Stimulated activated CD4-positive, alpha-beta T cell treated with anti-CD3 and anti-CD28 coated beads, Interleukin-2, amount 100 ng/mL, for 24 hours (primary cell): ENCODE data around the gene ABCF2.
A peak's percentile ranks its signal among the peaks of the same experiment; 100 is the strongest.

ENCODE experiments used
- DNase-seq, 2 donors: peaks; one replicate each; pipeline ENCODE4 v3.0.0-alpha.2; 2020

The ABCF2 gene

DNA sequence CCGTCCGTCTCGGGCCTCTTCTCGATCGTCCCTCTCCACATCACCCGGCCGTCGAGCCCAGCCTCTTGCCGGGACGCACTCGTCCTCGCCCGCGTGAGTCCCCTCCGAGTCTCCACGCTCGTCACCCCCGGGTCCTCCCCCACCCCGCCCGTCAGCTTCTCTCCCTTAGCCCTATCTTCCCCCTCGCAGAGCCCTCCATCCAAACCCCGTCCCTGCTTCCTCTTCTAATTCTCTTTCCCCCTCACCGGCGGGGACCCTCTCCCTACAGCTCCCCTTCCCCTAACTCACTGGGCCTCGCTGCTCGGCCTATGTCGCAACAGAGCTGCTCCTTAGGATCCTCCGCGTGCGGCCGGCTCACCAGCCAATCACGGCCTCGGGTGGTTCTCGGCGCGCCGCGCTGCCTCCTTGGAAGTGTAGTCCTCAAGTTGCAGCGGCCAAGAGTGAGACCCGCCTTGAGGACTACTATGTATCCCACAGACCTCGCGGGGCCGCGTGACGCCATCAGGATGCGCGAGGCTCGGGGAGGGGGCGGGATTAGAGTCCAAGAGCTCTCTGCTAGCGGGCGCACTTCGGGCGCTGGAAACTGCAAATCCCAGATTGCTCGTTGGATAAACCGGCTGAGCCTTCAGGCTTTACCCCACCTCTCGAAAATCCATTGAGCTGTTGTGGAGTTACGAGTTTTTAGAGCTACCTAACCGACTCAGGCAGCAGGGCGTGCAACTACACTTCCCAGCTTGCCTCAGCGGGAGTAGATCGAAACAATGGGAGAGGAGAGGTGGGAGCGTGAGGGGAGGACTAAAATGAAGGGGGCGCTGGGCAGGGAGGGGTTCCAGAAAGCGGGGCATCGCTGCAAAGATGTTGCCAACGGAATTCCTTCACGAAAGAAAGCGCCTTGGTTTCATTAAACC lies at the start of gene ABCF2:
TSS of gene ABCF2 (minus strand) at position 331 of the 908 bp plus-strand sequence. CDS start 747 bp downstream, outside the sequence.
- peak; percentile 99 for DNase-seq

- DNase-seq, result no peak
These were observed 49.0 kb upstream of the ABCF2 start for GRCh38 chr7:151275813-151276577.

GRCh38 chr7:151274936-151275812 lies 48.2 kb upstream of the ABCF2 start:
- DNase-seq, result no peak

DNA sequence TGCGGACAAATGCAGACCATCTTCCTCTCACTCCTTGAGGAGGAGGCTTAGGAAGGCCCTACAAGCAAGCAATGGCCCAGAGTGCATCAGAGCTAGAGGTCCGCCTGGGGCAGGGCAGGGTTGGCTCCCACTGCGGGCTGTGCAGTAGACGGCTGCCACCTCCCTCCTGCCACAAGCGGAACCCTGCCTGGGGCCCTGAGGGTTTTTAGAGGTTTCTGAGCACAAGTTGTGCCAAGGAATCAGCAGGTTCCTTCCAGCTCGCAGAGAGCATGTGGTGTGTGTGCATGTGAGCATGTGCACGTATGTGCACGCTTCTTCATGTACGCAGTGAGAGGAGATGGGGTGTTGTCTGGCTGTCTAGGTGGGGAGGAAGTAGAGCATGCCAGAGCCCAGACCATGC lies 47.4 kb upstream of the ABCF2 start:
- DNase-seq, result no peak

DNA sequence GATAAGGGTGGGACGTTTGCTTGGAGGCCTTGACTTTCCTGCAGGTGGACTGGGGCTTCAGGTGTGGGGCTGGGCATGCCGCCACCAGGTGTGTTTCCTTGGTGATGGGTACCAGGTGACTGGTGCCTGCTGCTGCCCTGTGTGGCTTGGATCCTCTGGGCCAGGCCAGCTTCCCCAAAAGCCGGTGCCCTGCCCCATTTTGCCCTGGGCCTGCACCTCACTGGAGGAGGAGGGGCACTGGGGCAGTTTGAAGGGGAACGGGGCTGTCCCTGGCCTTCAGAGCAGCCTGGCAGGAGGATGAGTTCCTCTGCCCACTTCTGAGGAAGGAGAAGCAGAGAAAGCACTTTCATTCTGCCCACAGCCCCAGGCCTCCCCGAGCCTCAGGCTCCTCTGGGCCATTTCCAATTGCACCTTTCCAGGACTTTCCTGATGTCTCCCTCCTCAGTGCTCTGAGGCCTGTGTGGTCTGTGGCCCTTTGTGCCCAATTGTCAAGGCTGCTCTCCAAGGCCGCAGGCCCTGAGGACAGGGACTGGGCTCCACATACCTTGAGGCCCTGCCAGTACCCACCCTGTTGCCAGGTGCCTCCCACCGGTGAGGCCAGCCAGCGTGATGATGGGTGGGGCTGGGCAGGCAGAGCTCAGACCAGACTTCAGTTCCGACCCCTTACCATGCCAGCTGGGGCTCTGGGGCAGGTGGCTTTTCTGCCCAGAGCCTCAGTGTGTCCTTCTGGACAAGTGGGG lies 46.8 kb upstream of the ABCF2 start:
- no peak for DNase-seq

- DNase-seq, result no peak
These were observed 45.9 kb upstream of the ABCF2 start for GRCh38 chr7:151272877-151273276.

GRCh38 chr7:151272405-151272804 lies 45.4 kb upstream of the ABCF2 start:
- no peak for DNase-seq

GRCh38 chr7:151271699-151272355 lies 44.8 kb upstream of the ABCF2 start:
- no peak for DNase-seq

DNA sequence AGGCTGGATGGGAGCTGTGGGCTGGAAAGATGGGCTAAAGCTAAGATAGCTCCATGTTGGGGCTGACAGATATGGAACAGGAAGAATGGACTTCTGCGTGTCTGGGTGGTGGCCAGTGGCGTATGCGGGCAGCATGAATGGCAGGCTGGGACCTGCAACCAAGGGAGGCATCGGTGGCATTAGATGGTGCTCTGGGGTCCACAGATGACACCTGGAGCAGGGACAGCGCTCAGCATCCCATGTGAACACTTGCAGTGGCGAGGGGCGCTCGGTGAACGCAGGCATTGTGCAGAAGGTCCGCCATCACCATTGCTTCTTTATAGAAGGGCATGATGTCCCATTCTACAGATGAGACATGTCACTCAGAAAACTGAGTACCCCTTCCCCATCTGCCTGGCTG lies 42.5 kb upstream of the ABCF2 start:
- no peak for DNase-seq

DNA sequence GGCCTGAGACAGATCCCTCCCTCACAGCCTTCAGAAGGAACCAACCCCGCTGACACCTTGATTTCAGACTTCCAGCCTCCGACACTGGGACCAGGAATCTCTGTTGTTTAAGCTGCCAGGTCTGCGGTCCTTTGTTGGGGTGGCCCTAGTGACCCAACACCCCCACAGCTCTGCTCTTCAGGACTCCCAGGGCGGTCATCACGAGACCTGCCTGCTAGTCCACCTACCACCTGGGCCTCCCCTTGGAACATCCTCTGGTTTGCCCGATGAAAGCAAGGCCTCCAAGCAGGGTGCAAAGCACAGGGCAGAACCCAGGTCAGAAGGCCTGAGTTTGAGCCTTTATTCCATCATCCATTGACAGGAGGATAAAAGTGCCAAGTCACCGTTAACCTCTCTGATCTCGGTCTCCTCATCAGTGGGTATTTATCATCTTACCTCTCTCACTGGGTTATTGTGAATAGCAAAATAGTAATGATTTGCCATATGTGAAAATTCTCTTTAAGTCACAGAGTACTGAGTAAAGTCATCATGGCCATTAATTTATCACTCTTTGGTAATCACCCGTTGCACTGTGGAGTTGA lies 38.4 kb upstream of the ABCF2 start:
- no peak for DNase-seq

DNA sequence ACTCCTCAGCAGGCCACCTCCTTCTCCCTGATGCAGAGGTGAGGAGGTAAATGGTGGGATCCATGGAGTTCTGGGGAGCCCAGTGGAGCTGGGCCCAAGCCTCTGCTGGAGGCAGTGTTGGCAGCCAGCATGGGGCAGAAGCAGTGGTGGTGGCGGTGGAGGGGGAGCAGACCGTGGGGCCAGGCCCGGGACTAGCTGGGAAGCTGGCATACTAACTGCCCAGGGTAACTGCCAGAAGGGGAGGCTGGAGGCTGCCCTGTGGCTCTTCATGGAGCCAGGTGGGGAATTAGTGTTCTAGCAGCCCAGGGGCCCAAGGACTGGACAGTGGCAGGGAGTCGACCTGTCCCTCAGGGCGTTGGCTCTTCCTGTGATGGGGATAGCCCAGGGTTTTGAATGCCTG lies 37.6 kb upstream of the ABCF2 start:
- no peak for DNase-seq

DNA sequence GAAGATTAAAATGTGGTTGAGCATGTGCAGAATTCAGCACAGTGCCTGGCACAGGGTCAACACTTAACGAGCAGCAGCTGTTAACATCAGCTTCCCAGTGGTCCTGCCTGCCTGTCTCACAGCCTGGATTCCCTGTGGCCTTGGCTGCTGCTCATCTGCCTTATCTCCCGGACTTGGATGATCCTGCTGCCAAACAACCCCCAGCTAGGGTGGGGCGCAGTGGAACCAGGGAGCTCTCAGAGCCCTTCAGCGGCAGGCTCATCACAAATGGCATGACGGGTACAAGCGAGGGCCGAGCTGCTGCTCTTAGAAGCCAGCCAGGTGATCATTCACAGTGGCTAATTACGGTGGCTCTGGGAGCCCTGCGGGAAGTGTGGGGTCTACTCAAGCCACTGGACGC lies 34.5 kb upstream of the ABCF2 start:
- DNase-seq, result no peak

- DNase-seq, result no peak
These were observed 33.9 kb upstream of the ABCF2 start for GRCh38 chr7:151260883-151261282.

DNA sequence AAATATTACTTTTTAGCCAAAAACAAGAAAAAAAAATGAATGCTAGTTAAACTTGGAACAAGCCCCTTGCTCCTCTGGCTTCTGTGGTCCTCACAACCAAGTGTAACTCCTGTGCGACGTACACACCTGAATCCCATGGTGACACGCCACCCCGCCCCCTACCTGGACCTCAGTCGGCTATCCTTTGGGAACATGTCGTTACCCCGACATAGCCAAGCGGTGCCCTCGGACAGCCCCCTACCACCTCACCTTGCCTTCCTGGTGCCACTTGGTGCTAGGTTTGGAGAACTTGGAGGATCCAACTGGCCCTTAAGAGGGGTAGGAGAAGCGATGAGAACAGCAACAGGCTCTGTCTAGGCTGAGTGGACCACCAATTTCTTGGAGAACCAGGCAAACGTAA lies 33.5 kb upstream of the ABCF2 start:
- DNase-seq, result no peak

DNA sequence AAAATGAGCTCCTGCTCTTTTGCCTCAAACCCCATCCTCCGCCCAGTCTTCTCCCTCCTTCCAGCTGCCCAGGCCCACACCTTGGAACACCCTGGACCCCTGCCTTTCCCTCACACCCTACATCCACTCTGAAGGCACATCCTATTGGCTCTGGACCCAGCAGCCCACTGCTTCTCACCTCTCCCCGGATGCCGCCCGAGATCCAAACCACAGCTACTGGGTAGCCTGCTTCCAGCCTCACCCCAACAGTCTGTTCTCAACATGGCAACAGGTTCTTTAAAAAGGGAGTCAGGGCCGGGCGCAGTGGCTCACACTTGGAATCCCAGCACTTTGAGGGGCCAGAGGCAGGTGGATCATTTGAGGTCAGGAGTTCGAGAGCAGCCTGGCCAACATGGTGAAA lies 31.0 kb upstream of the ABCF2 start:
- DNase-seq, result no peak

GRCh38 chr7:151256410-151257045 lies 29.5 kb upstream of the ABCF2 start:
- no peak for DNase-seq

DNA sequence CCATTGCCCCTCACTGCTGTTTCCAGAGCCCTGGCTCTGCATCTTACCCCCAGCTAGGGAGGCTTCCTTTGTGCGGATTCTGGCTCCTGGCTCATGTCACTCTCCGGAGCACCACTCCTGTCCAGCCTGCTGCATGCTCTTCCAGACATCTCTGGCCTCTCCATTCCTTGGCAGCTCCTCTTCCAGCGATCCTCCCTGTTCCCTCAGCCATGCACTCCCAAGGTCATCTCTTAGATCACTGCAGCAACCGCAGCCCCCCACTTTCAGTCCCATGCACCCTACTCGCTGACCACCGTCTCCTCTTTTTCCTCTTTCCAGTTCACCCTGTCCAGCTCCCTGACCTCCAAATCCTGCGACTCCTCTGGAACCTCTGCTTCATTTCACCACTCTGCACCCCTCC lies 28.4 kb upstream of the ABCF2 start:
- DNase-seq, result no peak

DNA sequence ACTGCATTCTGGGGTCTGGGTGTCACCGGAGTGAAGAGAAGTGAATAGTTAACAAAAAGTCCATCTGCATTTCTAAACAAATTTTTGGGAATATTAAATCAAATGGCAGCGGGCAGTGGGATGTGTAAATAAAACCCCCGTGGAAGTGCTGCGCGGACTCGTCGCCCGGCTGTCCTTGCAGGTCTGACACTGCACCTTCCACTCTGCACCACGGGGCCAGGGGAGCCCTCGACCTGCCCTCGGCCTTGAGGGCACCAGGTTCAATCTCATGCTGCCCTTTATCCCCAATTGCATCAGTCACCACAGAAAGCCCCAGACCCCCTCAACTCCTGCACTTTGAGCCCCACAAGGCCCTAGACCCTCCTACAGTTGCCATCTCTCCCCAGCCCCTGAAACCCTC lies 27.8 kb upstream of the ABCF2 start:
- DNase-seq, result no peak

- no peak for DNase-seq
These were observed 27.3 kb upstream of the ABCF2 start for GRCh38 chr7:151254316-151254715.

DNA sequence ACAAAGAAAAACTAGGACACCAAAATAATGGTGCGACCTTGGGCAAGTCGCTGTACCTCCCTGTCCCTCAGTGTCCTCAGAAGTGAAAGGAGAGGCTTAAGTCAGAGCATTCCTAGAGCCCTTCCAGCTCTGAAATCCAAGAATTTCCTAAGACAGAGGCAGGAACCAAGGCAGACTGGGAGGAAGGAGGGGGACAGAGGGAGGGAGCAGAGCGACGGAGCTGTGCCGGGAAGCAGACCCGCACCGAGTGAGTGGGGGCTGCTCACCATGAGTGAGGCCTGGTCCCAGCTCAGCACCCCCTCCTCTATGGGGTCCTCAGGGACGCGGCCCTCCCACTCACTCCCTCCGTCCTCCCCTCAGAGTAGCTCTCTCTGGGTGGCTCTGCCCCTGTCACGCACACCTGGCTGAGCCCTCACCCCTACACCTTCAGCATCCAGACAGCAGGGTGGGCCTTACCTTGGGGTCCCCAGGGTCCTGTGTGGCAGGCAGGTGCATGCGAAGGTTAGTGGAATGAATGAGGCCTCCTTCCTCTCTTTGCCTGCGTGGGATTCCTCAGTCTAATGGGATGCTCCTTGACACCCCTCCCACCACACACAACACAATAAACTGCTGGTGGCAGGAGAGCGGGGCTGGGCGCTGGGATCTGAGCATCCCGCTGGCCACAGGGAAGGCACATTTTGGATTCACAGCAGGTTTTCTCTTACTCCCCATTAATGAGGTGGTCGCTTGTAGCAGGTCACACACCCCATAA lies 26.1 kb upstream of the ABCF2 start:
- DNase-seq, result no peak
